Liver (tissue), 9 donors: ENCODE results near the gene JOSD2. TPM values are rescaled to one million over a fixed set of nuclear protein-coding genes. Genes with fewer than 3 reads are reported as not detected.
"Not testable (repeated sequence)": the region's sequence is repeated elsewhere in the genome, so short reads cannot be mapped to it uniquely, and the experiment has no call there.

Experiments
- DNase-seq: peaks from one replicate; pipeline ENCODE4 v3.0.0-alpha.2; 2017; ENCODE audit warnings: low spot score
- H3K27ac ChIP-seq, 2 donors: one replicate each; pipeline ENCODE4 v1.7.0; 2013; ENCODE audit warnings: inconsistent platforms in 2 of 2, low read length in 2 of 2, control low read depth in 1 of 2, low read depth in 1 of 2, mild to moderate bottlenecking in 1 of 2
- H3K27me3 ChIP-seq, 4 donors: one replicate each; pipeline versions ENCODE4 v1.6.1 to v1.7.0; 2013; ENCODE audit warnings: low read length in 3 of 4, inconsistent platforms in 1 of 4, mild to moderate bottlenecking in 1 of 4, moderate library complexity in 1 of 4; ENCODE audit not compliant: control insufficient read depth in 4 of 4, insufficient read depth in 4 of 4
- H3K36me3 ChIP-seq, 4 donors: one replicate each; pipeline versions ENCODE4 v1.6.1 to v1.7.0; 2013; ENCODE audit warnings: low read length in 3 of 4, mild to moderate bottlenecking in 3 of 4, low read depth in 1 of 4, moderate library complexity in 1 of 4; ENCODE audit not compliant: control insufficient read depth in 4 of 4, insufficient read depth in 3 of 4
- H3K4me1 ChIP-seq, 4 donors: one replicate each; pipeline versions ENCODE4 v1.6.1 to v1.7.0; 2013; ENCODE audit warnings: low read length in 3 of 4, mild to moderate bottlenecking in 3 of 4, moderate library complexity in 1 of 4; ENCODE audit not compliant: control insufficient read depth in 4 of 4, insufficient read depth in 4 of 4
- H3K4me3 ChIP-seq, 3 donors: one replicate each; pipeline versions ENCODE4 v1.6.1 to v1.7.0; 2013; ENCODE audit warnings: low read length in 3 of 3, control low read depth in 1 of 3, low read depth in 1 of 3, mild to moderate bottlenecking in 1 of 3
- H3K9ac ChIP-seq, 2 donors: one replicate each; pipeline ENCODE4 v1.7.0; 2013; ENCODE audit warnings: low read length in 2 of 2, mild to moderate bottlenecking in 2 of 2, moderate library complexity in 2 of 2, control low read depth in 1 of 2, low read depth in 1 of 2
- H3K9me3 ChIP-seq, 4 donors: one replicate each; pipeline versions ENCODE4 v1.6.1 to v1.7.0; 2013; ENCODE audit warnings: low read length in 3 of 4; ENCODE audit not compliant: control insufficient read depth in 4 of 4
- HNF4A ChIP-seq, 2 donors: conservative IDR thresholded peaks; 2 replicates each; pipeline ENCODE4 v1.6.1; 2016; ENCODE audit warnings: antibody characterized with exemption in 2 of 2, mild to moderate bottlenecking in 2 of 2
- HNF4G ChIP-seq: IDR thresholded peaks from 2 replicates; pipeline ENCODE4 v1.6.1; 2016; ENCODE audit warnings: antibody characterized with exemption
- MAX ChIP-seq: IDR thresholded peaks from 2 replicates; pipeline ENCODE4 v1.6.1; 2016; ENCODE audit warnings: antibody characterized with exemption
- RAD21 ChIP-seq, 2 donors: IDR thresholded peaks; 2 replicates each; pipeline ENCODE4 v1.6.1; 2016; ENCODE audit warnings: antibody characterized with exemption in 2 of 2, mild to moderate bottlenecking in 2 of 2
- REST ChIP-seq: IDR thresholded peaks from 2 replicates; pipeline ENCODE4 v1.6.1; 2016; ENCODE audit warnings: antibody characterized with exemption, mild to moderate bottlenecking
- SP1 ChIP-seq: IDR thresholded peaks from 2 replicates; pipeline ENCODE4 v1.6.1; 2018; ENCODE audit warnings: antibody characterized with exemption, mild to moderate bottlenecking
- TAF1 ChIP-seq: conservative IDR thresholded peaks from 2 replicates; pipeline ENCODE4 v1.6.1; 2016; ENCODE audit warnings: antibody characterized with exemption, mild to moderate bottlenecking
- WGBS: extraction: QIAGEN DNeasy Blood & Tissue Kit; methylation state at CpG from one replicate; pipeline ENCODE4 v1.1.7; 2013; 5-methylcytosine and 5-hydroxymethylcytosine counted together
- polyA plus RNA-seq, 2 donors: library from polyadenylated mRNA; stranded (reverse) in 1 of 2; unstranded in 1 of 2; fragments of 200-250 nt in 1 of 2; fragments of >200 nt in 1 of 2; fragmentation: Nextera tagmentation in 1 of 2; extraction: Ambion mirVana in 1 of 2; gene quantifications; one replicate each; pipeline versions ENCODE4 v1.2.1 to v1.2.3, GENCODE V29; 2013 to 2015
- total RNA-seq, 2 donors: library from RNA; depleted of rRNA; stranded (reverse); fragments of >200 nt; gene quantifications; one replicate each; pipeline ENCODE4 v1.2.3, GENCODE V29; 2014
- donor health status: healthy.
- donor health status: healthy.
- donor health status: healthy.
- donor health status: healthy.
- donor health status: healthy.

Gene JOSD2
- total and polyA plus RNA-seq, 4 donors: 6.6 to 32.9 (median 20.0) TPM

DNA sequence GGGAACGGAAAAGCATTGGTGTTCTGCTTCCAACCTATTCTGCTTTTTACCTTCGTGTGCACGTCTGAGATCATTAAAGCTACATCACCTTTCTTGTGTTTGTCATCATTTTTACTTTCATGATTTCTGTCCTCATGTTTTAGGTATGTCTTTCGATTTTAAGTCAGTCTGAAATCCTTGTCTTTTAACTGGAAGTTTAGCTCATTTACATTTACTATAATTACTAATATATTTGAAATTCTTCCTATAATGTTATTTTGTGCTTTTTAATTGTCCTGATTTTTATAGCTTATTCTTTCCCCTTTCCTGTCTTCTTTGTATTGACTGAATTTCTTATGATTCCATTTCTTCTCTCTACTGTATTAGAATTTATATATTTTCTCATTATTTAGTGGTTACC lies 22.0 kb upstream of the JOSD2 start:
- no peak for DNase-seq
- TF ChIP-seq RAD21 (IDR thresholded peaks at IDR 0.05) (no peak), TAF1 (no peak)
- 85% methylated on average over 4 of the region's 4 CpGs for WGBS
- Histone ChIP-seq H3K9ac (no peak overlapping the region), H3K4me3 (no peak overlapping the region), H3K9me3 (peaks cover 0 to 6% (median 2%) of the 10 kb centered on the region in 4 donors), H3K27ac (no peak overlapping the region), H3K4me1 (no peaks in the 10 kb centered on the region), H3K27me3 (peaks cover 0 to 6% (median 0%) of the 10 kb centered on the region in 4 donors), H3K36me3 (no peaks in the 10 kb centered on the region)

DNA sequence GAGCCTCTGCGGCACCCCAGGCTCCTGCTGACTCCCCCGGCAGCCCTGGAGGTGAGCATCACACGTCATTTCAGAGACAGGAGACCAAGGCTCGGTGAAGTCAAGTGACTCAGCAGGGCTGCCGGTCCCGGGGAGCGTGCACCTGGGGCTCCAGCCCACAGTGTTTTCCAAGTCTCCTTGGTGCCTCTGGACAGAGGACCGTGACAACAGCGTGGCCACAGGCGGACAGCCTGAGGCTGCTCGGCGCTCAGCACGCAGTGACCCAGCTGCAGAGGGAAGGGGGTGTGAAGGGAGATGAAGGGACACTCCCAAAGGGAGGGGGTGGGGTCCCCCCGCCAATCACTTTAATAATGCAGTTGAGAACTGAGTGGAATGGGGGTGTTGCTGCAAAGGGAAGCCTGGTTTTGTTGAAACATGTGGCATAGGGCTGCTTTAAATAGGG lies 20.2 kb upstream of the JOSD2 start:
- peaks cover 0 to 6% (median 0%) of the 10 kb centered on the region in 4 donors for H3K27me3 ChIP-seq
- H3K9ac ChIP-seq: no peak overlapping the region
- peaks cover 0 to 6% (median 2%) of the 10 kb centered on the region in 4 donors for H3K9me3 ChIP-seq
- TF ChIP-seq MAX: no peak
- no peak for TF ChIP-seq HNF4A (conservative IDR thresholded peaks at IDR 0.05)
- no peak for TF ChIP-seq HNF4G
- no peak for TF ChIP-seq SP1
- no peak for DNase-seq
- H3K4me3 ChIP-seq: no peak overlapping the region
- H3K36me3 ChIP-seq: no peaks in the 10 kb centered on the region
- 56% methylated on average over 14 of the region's 14 CpGs for WGBS
- no peaks in the 10 kb centered on the region for H3K4me1 ChIP-seq
- no peak overlapping the region for H3K27ac ChIP-seq

DNA sequence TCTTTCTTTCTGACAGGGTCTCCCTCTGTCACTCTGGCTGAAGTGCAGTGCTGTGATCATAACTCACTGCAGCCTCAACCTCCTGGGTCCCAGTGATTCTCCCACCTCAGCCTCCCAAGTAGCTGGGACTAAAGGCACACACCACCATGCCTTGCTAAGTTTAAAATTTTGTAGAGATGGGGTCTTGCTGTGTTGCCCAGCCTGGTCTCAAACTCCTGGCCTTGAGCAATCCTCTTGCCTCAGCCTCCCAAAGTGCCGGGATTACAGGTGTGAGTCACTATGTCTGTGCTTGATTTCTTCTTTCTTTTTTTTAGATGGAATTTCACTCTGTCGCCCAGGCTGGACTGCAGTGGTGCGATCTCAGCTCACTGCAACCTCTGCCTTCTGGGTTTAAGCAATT lies 17.1 kb upstream of the JOSD2 start:
- H3K27ac ChIP-seq, H3K4me3 ChIP-seq, H3K4me1 ChIP-seq, DNase-seq, H3K27me3 ChIP-seq, H3K9ac ChIP-seq, H3K9me3 ChIP-seq, H3K36me3 ChIP-seq: not testable (repeated sequence)
- WGBS: 86% methylated on average over 3 of the region's 3 CpGs

GRCh38 chr19:50522881-50523280 lies 11.9 kb upstream of the JOSD2 start:
- Histone ChIP-seq H3K9ac (no peak overlapping the region), H3K4me3 (no peak overlapping the region), H3K27me3 (no peaks in the 10 kb centered on the region), H3K27ac (no peak overlapping the region), H3K36me3 (no peaks in the 10 kb centered on the region), H3K4me1 (no peaks in the 10 kb centered on the region), H3K9me3 (no peaks in the 10 kb centered on the region)
- DNase-seq: no peak
- no peak for TF ChIP-seq REST
- WGBS: 83% methylated on average over 10 of the region's 10 CpGs
